Activated naive CD4-positive, alpha-beta T cell treated with anti-CD3 and anti-CD28 coated beads, Interleukin-2, amount 50 U/mL, for 24 hours (primary cell): ENCODE results near the gene TANC2.
"Not testable (repeated sequence)": the region's sequence is repeated elsewhere in the genome, so short reads cannot be mapped to it uniquely, and the experiment has no call there.

Experiments
- H3K27ac Mint-ChIP-seq: one replicate; pipeline ENCODE4 v1.8.0; 2021; ENCODE audit warnings: mild to moderate bottlenecking, mixed read lengths
- H3K27me3 Mint-ChIP-seq: one replicate; pipeline ENCODE4 v1.8.0; 2021; ENCODE audit warnings: mixed read lengths
- H3K36me3 Mint-ChIP-seq: one replicate; pipeline ENCODE4 v1.8.0; 2021; ENCODE audit warnings: mixed read lengths
- H3K4me1 Mint-ChIP-seq: one replicate; pipeline ENCODE4 v1.8.0; 2021; ENCODE audit warnings: mixed read lengths
- H3K4me3 Mint-ChIP-seq: one replicate; pipeline ENCODE4 v1.8.0; 2021; ENCODE audit warnings: mild to moderate bottlenecking, mixed read lengths
- H3K9me3 Mint-ChIP-seq: one replicate; pipeline ENCODE4 v1.8.0; 2021; ENCODE audit warnings: mixed read lengths

Gene TANC2

DNA sequence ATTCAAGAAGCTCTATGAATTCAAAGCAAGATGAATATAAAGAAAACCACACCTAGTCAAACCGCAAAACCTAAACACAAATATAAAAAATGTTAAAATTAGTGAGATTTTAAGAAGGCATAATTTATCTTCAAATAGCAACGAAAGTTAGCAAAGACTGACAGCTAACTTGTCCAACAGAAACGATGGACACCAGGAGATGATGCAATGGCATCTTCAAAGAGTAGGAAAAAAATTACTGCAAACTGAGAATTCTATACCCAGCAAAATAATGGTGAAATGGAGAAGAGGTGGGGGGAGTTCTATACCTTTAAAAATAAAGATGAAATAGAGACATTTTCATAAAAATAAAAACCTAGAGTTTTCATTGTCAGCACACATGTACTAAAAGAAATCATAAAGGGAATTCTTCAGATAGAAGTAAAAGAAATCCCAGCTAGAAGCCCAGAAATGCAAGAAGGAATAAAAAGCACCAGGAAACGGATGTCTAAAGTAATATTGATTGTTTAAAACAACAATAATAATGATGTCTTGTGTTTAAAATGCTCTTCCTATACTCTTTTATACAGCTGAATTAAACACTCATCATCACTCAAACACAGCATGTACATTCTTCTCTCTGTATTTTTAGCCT is 24.6 kb upstream of the TANC2 start:
- H3K36me3 Mint-ChIP-seq: peaks cover 3% of the 10 kb centered on the region
- H3K27me3 Mint-ChIP-seq: peaks cover 29% of the 10 kb centered on the region
- peaks cover 12% of the 10 kb centered on the region for H3K9me3 Mint-ChIP-seq
- H3K4me1 Mint-ChIP-seq: no peaks in the 10 kb centered on the region
- no peak overlapping the region for H3K4me3 Mint-ChIP-seq
- no peak overlapping the region for H3K27ac Mint-ChIP-seq

- Mint-ChIP-seq H3K4me3 (no peak overlapping the region), H3K4me1 (no peaks in the 10 kb centered on the region), H3K9me3 (no peaks in the 10 kb centered on the region), H3K36me3 (no peaks in the 10 kb centered on the region), H3K27me3 (peaks cover 12% of the 10 kb centered on the region), H3K27ac (no peak overlapping the region)
Observed at GRCh38 chr17:62948370-62948769, 17.7 kb upstream of the TANC2 start.

GRCh38 chr17:62949036-62949435 is 17.0 kb upstream of the TANC2 start:
- no peaks in the 10 kb centered on the region for H3K4me1 Mint-ChIP-seq
- peaks cover 9% of the 10 kb centered on the region for H3K27me3 Mint-ChIP-seq
- no peaks in the 10 kb centered on the region for H3K36me3 Mint-ChIP-seq
- no peak overlapping the region for H3K4me3 Mint-ChIP-seq
- no peaks in the 10 kb centered on the region for H3K9me3 Mint-ChIP-seq
- no peak overlapping the region for H3K27ac Mint-ChIP-seq

DNA sequence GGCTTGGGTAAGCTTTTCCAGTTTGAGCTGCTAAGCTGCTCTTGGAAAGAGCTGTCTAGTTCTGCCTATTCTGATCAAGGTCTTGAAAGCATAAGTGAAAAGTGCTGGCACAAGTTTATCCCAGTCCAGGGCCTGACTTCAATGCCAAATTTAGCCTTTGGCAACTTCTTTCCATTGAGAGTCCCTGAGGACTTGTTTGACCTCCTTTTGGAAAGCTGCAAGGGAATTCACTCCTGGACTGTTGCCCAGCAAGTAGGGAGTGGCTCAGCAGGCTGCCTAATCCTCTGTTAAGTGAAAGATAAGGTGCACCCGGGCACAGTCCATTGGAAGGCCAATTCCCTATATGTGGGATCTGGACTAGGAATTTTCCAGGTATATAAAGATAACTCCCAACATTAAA is 16.0 kb upstream of the TANC2 start:
- Mint-ChIP-seq H3K4me3 (no peak overlapping the region), H3K36me3 (no peaks in the 10 kb centered on the region), H3K27me3 (peaks cover 8% of the 10 kb centered on the region), H3K27ac (no peak overlapping the region), H3K4me1 (no peaks in the 10 kb centered on the region), H3K9me3 (no peaks in the 10 kb centered on the region)

- H3K27ac Mint-ChIP-seq: no peak overlapping the region
- H3K9me3 Mint-ChIP-seq: no peaks in the 10 kb centered on the region
- H3K36me3 Mint-ChIP-seq: no peaks in the 10 kb centered on the region
- no peaks in the 10 kb centered on the region for H3K4me1 Mint-ChIP-seq
- no peaks in the 10 kb centered on the region for H3K27me3 Mint-ChIP-seq
- no peak overlapping the region for H3K4me3 Mint-ChIP-seq
Observed at GRCh38 chr17:62955841-62956352, 10.1 kb upstream of the TANC2 start.

DNA sequence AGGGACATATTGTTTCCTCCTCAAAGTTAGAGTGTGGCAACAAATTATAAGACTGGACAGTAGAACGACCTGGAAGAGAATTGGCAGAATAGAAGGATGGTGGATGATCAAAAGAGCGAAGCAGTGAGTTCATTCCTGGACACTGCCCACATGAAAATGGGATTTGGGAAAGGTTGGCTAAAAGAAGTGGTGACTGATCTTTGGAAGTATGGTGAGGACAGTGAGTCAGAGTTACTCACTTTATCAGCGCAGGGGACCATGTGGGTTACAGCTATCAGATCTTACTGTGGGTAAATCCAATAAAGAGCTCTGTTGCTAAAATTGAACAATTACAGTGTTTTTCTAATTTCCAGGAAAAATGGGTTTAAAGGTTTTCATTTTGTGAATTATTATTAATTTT is 2.7 kb upstream of the TANC2 start:
- H3K4me3 Mint-ChIP-seq: no peak overlapping the region
- H3K27ac Mint-ChIP-seq: no peak overlapping the region
- H3K4me1 Mint-ChIP-seq: peaks cover 22% of the 10 kb centered on the region
- H3K27me3 Mint-ChIP-seq: no peaks in the 10 kb centered on the region
- H3K36me3 Mint-ChIP-seq: no peaks in the 10 kb centered on the region
- H3K9me3 Mint-ChIP-seq: no peaks in the 10 kb centered on the region

DNA sequence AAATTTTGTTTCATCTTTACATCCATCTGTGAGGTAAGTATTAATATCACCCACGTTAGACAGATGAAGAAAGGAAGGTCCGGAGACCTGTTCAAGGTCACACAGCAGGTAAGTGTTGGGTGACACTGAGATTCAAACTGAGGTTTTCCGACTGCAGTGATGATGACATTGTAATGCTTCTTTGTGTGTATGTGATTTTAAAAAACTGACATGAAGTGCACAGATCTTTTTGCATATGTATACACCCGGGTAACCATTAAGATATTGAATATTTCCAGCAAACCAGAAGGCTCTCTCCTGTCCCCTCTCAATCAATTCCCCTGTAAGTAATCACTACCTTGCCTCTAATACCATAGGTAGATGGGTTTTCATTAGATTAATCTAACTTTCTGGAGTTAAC is 1.5 kb upstream of the TANC2 start:
- H3K4me1 Mint-ChIP-seq: peaks cover 27% of the 10 kb centered on the region
- no peaks in the 10 kb centered on the region for H3K9me3 Mint-ChIP-seq
- H3K36me3 Mint-ChIP-seq: no peaks in the 10 kb centered on the region
- no peaks in the 10 kb centered on the region for H3K27me3 Mint-ChIP-seq
- no peak overlapping the region for H3K4me3 Mint-ChIP-seq
- no peak overlapping the region for H3K27ac Mint-ChIP-seq

GRCh38 chr17:62965174-62965685 is 805 bp upstream of the TANC2 start:
- no peaks in the 10 kb centered on the region for H3K27me3 Mint-ChIP-seq
- H3K4me3 Mint-ChIP-seq: peak overlapping the region; percentile 86
- no peaks in the 10 kb centered on the region for H3K36me3 Mint-ChIP-seq

GRCh38 chr17:62966426-62967204 is 580 bp downstream of the TANC2 start:
- Mint-ChIP-seq H3K4me3 (peak overlapping the region; percentile 87), H3K36me3 (peaks cover 2% of the 10 kb centered on the region), H3K27ac (peak overlapping the region; percentile 26), H3K9me3 (no peaks in the 10 kb centered on the region), H3K27me3 (no peaks in the 10 kb centered on the region), H3K4me1 (peaks cover 27% of the 10 kb centered on the region)

More at GRCh38 chr17:62965174-62965685, 805 bp upstream of the TANC2 start:
- peak overlapping the region; percentile 88 for H3K27ac Mint-ChIP-seq
- H3K9me3 Mint-ChIP-seq: no peaks in the 10 kb centered on the region
- peaks cover 27% of the 10 kb centered on the region for H3K4me1 Mint-ChIP-seq

DNA sequence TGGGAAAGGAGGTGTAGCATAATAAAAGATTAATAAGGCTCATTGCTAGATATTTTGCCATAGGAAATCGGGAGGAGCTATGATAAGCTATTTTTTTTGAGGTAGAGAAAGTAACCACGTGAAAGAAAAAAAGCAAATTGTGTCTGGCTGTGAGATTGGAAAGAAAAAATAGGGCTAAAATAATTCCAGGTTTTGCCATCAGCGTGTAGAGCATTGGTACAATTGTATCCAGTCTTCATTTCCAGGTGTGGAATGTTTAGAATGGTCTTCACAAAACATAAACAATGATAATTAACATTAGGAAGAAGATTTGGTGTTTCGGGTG is 1.1 kb downstream of the TANC2 start:
- peak overlapping the region; percentile 26 for H3K27ac Mint-ChIP-seq
- peak overlapping the region; percentile 87 for H3K4me3 Mint-ChIP-seq
- H3K9me3 Mint-ChIP-seq: no peaks in the 10 kb centered on the region
- peaks cover 27% of the 10 kb centered on the region for H3K4me1 Mint-ChIP-seq
- H3K27me3 Mint-ChIP-seq: no peaks in the 10 kb centered on the region
- peaks cover 2% of the 10 kb centered on the region for H3K36me3 Mint-ChIP-seq

- Mint-ChIP-seq H3K36me3 (peaks cover 2% of the 10 kb centered on the region), H3K27me3 (no peaks in the 10 kb centered on the region), H3K27ac (no peak overlapping the region), H3K9me3 (no peaks in the 10 kb centered on the region), H3K4me3 (peak overlapping the region; percentile 40), H3K4me1 (peaks cover 27% of the 10 kb centered on the region)
Observed at GRCh38 chr17:62968445-62968923, 2.4 kb downstream of the TANC2 start.

DNA sequence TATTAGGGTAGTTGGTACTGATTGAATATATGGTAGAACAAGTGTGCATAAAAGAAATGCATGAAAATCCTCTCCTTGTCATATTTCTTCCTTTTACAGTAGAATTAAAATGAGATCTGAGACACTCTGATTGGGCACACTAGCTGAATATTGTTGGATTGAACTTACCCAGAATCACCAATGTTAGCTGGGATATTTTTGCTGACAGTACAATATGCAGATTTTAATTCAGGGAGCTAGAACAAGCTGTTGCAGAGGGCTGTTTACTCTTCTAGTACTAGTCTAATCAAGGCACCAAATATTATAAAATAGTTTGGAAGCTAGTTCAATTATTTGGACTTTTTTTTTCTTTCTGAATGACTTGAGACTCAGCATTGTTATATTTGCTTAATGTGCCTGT is 4.6 kb downstream of the TANC2 start:
- no peaks in the 10 kb centered on the region for H3K27me3 Mint-ChIP-seq
- no peaks in the 10 kb centered on the region for H3K9me3 Mint-ChIP-seq
- no peak overlapping the region for H3K4me3 Mint-ChIP-seq
- H3K27ac Mint-ChIP-seq: no peak overlapping the region
- H3K36me3 Mint-ChIP-seq: peaks cover 2% of the 10 kb centered on the region
- H3K4me1 Mint-ChIP-seq: peaks cover 20% of the 10 kb centered on the region

- Mint-ChIP-seq H3K9me3 (no peaks in the 10 kb centered on the region), H3K27me3 (no peaks in the 10 kb centered on the region), H3K4me1 (peaks cover 18% of the 10 kb centered on the region), H3K4me3 (no peak overlapping the region), H3K36me3 (peaks cover 2% of the 10 kb centered on the region), H3K27ac (no peak overlapping the region)
Observed at GRCh38 chr17:62971853-62972252, 5.8 kb downstream of the TANC2 start.

DNA sequence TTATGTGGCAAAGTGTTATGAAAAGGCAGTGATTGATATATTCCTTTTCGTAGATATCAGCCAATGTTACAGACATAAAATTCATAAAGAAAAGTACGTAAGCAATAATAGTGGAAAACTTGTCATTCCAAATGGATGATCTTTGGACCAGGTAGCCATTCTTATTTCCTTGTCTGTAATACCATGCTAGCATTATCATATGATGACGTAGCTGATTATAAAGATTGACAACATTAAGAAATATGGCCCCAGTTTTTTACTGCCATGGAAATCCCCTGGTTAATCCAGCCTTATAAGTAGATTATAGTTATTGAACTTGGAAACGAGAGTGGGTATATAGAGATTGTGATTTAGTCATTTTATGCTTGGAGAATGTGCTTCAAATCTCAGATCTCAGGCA is 8.8 kb downstream of the TANC2 start:
- no peaks in the 10 kb centered on the region for H3K27me3 Mint-ChIP-seq
- no peak overlapping the region for H3K27ac Mint-ChIP-seq
- no peaks in the 10 kb centered on the region for H3K4me1 Mint-ChIP-seq
- H3K4me3 Mint-ChIP-seq: no peak overlapping the region
- H3K36me3 Mint-ChIP-seq: peaks cover 4% of the 10 kb centered on the region
- no peaks in the 10 kb centered on the region for H3K9me3 Mint-ChIP-seq

- H3K36me3 Mint-ChIP-seq: peaks cover 5% of the 10 kb centered on the region
- H3K27me3 Mint-ChIP-seq: no peaks in the 10 kb centered on the region
- H3K9me3 Mint-ChIP-seq: no peaks in the 10 kb centered on the region
- H3K4me3 Mint-ChIP-seq: no peak overlapping the region
- H3K27ac Mint-ChIP-seq: no peak overlapping the region
- H3K4me1 Mint-ChIP-seq: no peaks in the 10 kb centered on the region
Observed at GRCh38 chr17:62975206-62975605, 9.2 kb downstream of the TANC2 start.

DNA sequence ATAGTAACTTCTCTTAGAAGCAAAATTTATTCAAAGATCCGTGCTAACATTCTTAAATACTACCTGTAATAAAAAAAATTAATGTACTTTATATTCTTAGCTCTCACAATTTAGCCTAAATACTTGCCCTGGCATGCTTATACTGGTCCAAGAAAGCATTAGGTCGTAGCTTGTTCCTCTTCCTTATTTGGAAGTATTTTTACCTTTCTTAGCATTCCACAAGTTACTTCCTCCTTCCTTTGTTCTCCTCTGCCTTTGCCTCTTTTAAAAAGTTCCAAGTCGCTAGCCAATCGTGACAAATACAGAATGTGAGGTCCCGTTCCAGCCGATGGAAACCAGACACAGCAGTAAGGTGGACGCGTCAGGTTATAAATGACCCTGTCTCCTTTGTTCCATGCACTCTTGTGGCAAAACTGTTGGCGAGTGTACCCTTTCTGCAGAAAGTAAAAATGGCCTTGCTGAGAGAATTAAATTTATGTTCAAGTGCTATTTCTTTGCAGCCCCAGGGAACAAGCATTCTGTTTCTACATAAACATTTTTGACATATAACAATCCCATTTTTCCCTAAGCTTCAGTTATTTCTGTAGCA is 10.7 kb downstream of the TANC2 start:
- not testable (repeated sequence) for H3K27ac Mint-ChIP-seq, H3K36me3 Mint-ChIP-seq, H3K27me3 Mint-ChIP-seq, H3K4me1 Mint-ChIP-seq, H3K9me3 Mint-ChIP-seq, H3K4me3 Mint-ChIP-seq
